BE2C (cell line): ENCODE data around the gene KIRREL1.

Source experiments
- DNase-seq: peaks from one replicate; pipeline ENCODE4 v3.0.0-alpha.2; 2020
- H3K27me3 ChIP-seq: fragments of 250-450 bp; sonication (Bioruptor Pico); 2 replicates; pipeline ENCODE4 v1.5.1; 2020; ENCODE audit warnings: mild to moderate bottlenecking
- H3K36me3 ChIP-seq: fragments of 250-450 bp; sonication (Bioruptor Pico); 2 replicates; pipeline ENCODE4 v1.5.1; 2020; ENCODE audit warnings: mild to moderate bottlenecking
- H3K4me1 ChIP-seq: fragments of 250-450 bp; sonication (Bioruptor Pico); 2 replicates; pipeline ENCODE4 v1.5.1; 2020
- H3K4me3 ChIP-seq: 2 replicates; pipeline ENCODE4 v1.5.1; 2011; ENCODE audit warnings: low read depth, low read length
- H3K9me3 ChIP-seq: fragments of 250-450 bp; sonication (Bioruptor Pico); 2 replicates; pipeline ENCODE4 v1.5.1; 2020
- TF ChIP-seq, protein P1 (sequence below): IDR thresholded peaks from 2 replicates; pipeline ENCODE4 v1.5.1; 2012; ENCODE audit warnings: mild to moderate bottlenecking, low read depth, low read length

KIRREL1 gene

DNA sequence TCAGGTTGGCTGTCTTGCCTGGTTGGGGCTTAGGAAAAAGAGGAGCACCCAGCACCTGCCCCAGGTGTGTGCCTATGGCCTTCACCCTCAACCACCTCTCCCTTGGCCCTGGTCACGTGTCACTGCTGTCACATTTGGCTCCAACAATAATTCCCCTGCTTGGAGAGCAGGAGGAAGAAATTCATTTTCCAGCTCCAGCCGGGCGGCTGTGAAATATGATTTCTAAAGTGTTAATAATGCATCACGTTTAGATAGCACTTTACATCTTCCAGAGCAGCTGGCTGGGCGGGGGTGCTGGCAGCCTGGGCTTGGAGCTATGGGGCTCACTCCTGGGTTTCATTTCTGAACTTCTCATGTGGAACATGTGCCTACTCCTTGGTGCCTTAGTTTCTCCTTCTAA is 63.1 kb downstream of the KIRREL1 start:
- no peak overlapping the region for H3K4me3 ChIP-seq
- no peaks in the 10 kb centered on the region for H3K9me3 ChIP-seq
- H3K36me3 ChIP-seq: no peaks in the 10 kb centered on the region
- DNase-seq: no peak
- no peaks in the 10 kb centered on the region for H3K4me1 ChIP-seq
- H3K27me3 ChIP-seq: no peaks in the 10 kb centered on the region
- TF ChIP-seq, protein P1, sequence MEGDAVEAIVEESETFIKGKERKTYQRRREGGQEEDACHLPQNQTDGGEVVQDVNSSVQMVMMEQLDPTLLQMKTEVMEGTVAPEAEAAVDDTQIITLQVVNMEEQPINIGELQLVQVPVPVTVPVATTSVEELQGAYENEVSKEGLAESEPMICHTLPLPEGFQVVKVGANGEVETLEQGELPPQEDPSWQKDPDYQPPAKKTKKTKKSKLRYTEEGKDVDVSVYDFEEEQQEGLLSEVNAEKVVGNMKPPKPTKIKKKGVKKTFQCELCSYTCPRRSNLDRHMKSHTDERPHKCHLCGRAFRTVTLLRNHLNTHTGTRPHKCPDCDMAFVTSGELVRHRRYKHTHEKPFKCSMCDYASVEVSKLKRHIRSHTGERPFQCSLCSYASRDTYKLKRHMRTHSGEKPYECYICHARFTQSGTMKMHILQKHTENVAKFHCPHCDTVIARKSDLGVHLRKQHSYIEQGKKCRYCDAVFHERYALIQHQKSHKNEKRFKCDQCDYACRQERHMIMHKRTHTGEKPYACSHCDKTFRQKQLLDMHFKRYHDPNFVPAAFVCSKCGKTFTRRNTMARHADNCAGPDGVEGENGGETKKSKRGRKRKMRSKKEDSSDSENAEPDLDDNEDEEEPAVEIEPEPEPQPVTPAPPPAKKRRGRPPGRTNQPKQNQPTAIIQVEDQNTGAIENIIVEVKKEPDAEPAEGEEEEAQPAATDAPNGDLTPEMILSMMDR: no peak

DNA sequence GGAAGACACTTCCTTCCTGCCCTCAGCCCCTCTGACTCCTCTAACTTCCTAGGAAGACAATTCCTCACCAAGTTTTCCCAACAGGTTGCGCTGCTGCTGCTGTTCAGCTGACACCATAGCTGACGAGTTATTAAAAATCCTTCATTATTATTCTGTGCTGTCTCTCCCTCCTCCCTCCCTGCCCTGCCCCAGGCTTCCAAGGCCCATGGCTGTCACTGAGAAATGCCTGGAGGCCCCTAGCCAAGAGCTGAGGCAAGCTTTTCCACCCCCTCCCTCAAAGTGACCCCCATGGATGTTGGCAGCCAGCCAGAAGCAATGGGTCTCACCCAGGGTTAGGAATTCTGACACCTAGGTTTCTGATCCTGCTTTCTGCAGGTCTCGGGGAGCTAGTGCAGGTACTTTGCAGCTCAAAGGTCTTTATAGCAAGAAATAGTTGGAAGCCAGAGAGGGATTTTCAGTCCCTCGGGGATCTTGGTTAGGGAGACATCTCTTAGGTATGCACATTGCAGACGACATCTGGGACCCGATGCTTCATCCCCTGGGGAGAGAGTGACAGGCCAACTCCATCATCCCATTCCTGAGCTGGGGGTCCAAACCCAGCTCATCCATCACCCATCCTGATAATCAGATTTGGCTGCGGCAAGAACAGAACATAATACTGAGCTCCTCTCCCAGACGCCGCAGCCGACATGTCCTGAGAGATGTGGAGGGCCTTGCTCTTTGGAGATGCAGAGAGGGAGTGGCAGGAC is 65.0 kb downstream of the KIRREL1 start:
- TF ChIP-seq, protein P1: no peak
- H3K4me1 ChIP-seq: no peaks in the 10 kb centered on the region
- H3K27me3 ChIP-seq: no peaks in the 10 kb centered on the region
- H3K36me3 ChIP-seq: no peaks in the 10 kb centered on the region
- no peak overlapping the region for H3K4me3 ChIP-seq
- DNase-seq: no peak
- H3K9me3 ChIP-seq: no peaks in the 10 kb centered on the region

DNA sequence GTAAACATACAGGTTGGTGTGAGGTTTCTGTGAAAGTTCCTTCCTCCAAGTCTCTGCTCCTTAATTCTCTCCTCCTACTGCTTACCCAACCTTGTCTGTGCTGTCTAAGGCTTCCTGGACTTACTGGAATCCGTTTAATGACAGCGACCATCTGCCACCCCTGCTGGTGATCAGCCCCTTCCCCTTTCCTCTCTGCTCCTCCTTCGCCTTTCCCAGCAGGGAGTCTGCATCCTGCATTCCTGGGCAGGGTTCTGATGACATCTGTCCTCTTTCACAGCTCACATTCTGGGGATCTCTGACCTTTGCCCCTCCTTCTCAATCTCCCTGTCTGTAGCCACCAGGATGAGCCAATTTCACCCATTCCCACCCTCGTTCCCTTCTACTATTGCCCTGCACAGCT is 66.5 kb downstream of the KIRREL1 start:
- Histone ChIP-seq H3K4me3 (no peak overlapping the region), H3K9me3 (no peaks in the 10 kb centered on the region), H3K27me3 (no peaks in the 10 kb centered on the region), H3K4me1 (no peaks in the 10 kb centered on the region), H3K36me3 (no peaks in the 10 kb centered on the region)
- TF ChIP-seq, protein P1: no peak
- DNase-seq: no peak

DNA sequence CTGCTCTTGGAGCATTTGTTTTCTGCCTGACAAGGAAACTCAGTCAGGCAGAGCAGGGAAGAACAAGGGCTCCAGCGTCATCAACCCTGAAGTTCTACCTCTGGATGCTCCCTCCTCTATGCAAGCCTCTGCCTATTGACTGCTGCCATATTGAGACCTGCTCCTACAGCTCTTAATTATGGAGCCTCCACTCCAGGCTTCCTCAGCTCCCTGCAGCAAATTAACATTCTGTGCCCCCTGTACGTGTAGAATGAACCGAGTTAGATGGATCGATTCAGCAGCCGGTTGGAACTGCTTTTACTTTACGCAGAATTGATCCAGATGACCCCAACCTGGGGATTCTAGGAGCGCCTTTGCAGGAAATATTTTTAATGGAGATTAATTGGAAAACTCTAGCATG is 68.7 kb downstream of the KIRREL1 start:
- H3K27me3 ChIP-seq: no peaks in the 10 kb centered on the region
- no peaks in the 10 kb centered on the region for H3K36me3 ChIP-seq
- H3K4me3 ChIP-seq: no peak overlapping the region
- DNase-seq: no peak
- no peaks in the 10 kb centered on the region for H3K9me3 ChIP-seq
- TF ChIP-seq, protein P1: no peak
- H3K4me1 ChIP-seq: no peaks in the 10 kb centered on the region

DNA sequence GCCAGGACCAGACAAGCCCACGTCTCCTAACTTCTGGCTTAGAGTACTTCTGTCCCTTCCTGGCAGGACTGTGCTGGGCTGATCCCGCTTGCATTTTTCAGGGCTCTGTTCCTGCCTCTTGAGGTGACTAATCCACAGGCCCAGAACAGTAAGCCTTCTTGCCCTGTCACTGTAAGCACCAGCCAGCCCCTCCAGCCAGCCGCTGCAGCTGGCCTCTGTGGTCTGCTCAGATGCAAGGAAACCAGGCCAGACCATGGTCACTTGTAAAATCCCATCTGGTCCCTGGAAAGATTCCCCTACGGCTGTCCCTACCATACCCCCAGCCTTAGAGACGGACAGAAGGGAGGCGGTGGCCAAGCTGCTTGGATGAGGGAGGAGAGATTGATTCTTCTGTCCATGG is 74.2 kb downstream of the KIRREL1 start:
- TF ChIP-seq, protein P1: no peak
- H3K36me3 ChIP-seq: no peaks in the 10 kb centered on the region
- no peak for DNase-seq
- H3K27me3 ChIP-seq: no peaks in the 10 kb centered on the region
- no peak overlapping the region for H3K4me3 ChIP-seq
- H3K4me1 ChIP-seq: no peaks in the 10 kb centered on the region
- no peaks in the 10 kb centered on the region for H3K9me3 ChIP-seq

DNA sequence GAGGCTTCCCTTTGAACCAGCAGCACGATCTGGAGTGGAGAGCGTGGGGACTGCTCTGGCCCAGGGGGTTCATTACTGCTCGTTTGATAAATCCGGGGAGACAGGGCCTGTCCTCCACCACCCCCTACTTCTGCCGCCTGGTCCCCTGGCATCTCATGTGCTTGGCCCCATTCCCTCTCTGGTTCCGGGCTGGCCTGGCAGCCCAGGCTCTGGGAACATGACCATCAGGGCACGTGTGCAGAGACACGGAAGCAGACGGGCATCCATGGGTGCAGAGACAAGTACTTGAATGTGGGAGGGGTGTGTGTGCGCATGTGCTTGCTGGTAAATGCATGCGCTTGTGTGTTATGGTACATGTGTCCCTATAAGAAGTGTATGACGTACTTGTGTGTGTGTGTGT is 75.5 kb downstream of the KIRREL1 start:
- no peaks in the 10 kb centered on the region for H3K4me1 ChIP-seq
- TF ChIP-seq, protein P1: no peak
- no peaks in the 10 kb centered on the region for H3K27me3 ChIP-seq
- DNase-seq: no peak
- no peaks in the 10 kb centered on the region for H3K36me3 ChIP-seq
- H3K4me3 ChIP-seq: no peak overlapping the region
- no peaks in the 10 kb centered on the region for H3K9me3 ChIP-seq
